Lower leg skin (tissue), 3 donors: ENCODE data around the gene IRF9.

ENCODE experiments used
- CTCF ChIP-seq, 3 donors: fragments of 450-650 bp; IDR thresholded peaks; one replicate each; pipeline ENCODE4 v1.5.1; 2016; ENCODE audit warnings: antibody characterized with exemption in 3 of 3, mild to moderate bottlenecking in 3 of 3, moderate library complexity in 2 of 3
- POLR2A ChIP-seq, 2 donors: fragments of 450-650 bp; IDR thresholded peaks; one replicate each; pipeline ENCODE4 v1.6.1; 2016 to 2017; ENCODE audit warnings: antibody characterized with exemption in 2 of 2, mild to moderate bottlenecking in 1 of 2, moderate library complexity in 1 of 2

GRCh38 chr14:24141097-24141880 lies 19.8 kb upstream of the IRF9 start, which contains the start of gene EMC9:
- TF ChIP-seq CTCF (IDR thresholded peaks at IDR 0.05) (peak in 1 of 3 donors; percentile 47), POLR2A (IDR thresholded peaks at IDR 0.05) (no peak)
